Mononuclear cell (primary cell): ENCODE results near the gene ARHGEF16. TPM values are rescaled to one million over a fixed set of nuclear protein-coding genes. Genes with fewer than 3 reads are reported as not detected.

ENCODE experiments used
- H3K27me3 ChIP-seq: 2 replicates; pipeline ENCODE4 v1.6.0; 2011; ENCODE audit warnings: low read length, control low read depth; ENCODE audit not compliant: insufficient read depth
- H3K4me1 ChIP-seq: 2 replicates; pipeline ENCODE4 v1.5.1; 2011; ENCODE audit warnings: mild to moderate bottlenecking, low read length, control low read depth; ENCODE audit not compliant: insufficient read depth
- H3K4me3 ChIP-seq: 2 replicates; pipeline ENCODE4 v1.5.1; 2011; ENCODE audit warnings: mild to moderate bottlenecking, low read length, moderate library complexity
- H3K9me3 ChIP-seq: 2 replicates; pipeline ENCODE4 v1.5.1; 2011; ENCODE audit warnings: low read depth, mild to moderate bottlenecking, control low read depth, low read length
- total RNA-seq: library from RNA; depleted of rRNA; stranded (reverse); fragments of >200 nt; gene quantifications from one replicate; pipeline ENCODE4 v1.2.3, GENCODE V29; 2012

Gene ARHGEF16
- total RNA-seq, 1 donor: not detected

GRCh38 chr1:3440711-3441409 lies 13.6 kb upstream of the ARHGEF16 start:
- Histone ChIP-seq H3K4me1 (no peaks in the 10 kb centered on the region), H3K4me3 (no peak overlapping the region), H3K27me3 (no peaks in the 10 kb centered on the region), H3K9me3 (no peaks in the 10 kb centered on the region)

GRCh38 chr1:3441410-3441847 lies 13.0 kb upstream of the ARHGEF16 start:
- no peaks in the 10 kb centered on the region for H3K4me1 ChIP-seq
- H3K27me3 ChIP-seq: no peaks in the 10 kb centered on the region
- no peaks in the 10 kb centered on the region for H3K9me3 ChIP-seq
- H3K4me3 ChIP-seq: no peak overlapping the region

- no peak overlapping the region for H3K4me3 ChIP-seq
- no peaks in the 10 kb centered on the region for H3K27me3 ChIP-seq
- no peaks in the 10 kb centered on the region for H3K4me1 ChIP-seq
- no peaks in the 10 kb centered on the region for H3K9me3 ChIP-seq
These were observed 12.6 kb upstream of the ARHGEF16 start for GRCh38 chr1:3441880-3442279.

- no peaks in the 10 kb centered on the region for H3K4me1 ChIP-seq
- no peaks in the 10 kb centered on the region for H3K27me3 ChIP-seq
- H3K4me3 ChIP-seq: no peak overlapping the region
- H3K9me3 ChIP-seq: no peaks in the 10 kb centered on the region
These were observed 12.1 kb upstream of the ARHGEF16 start for GRCh38 chr1:3442331-3442730.

GRCh38 chr1:3442901-3443300 lies 11.6 kb upstream of the ARHGEF16 start:
- H3K4me1 ChIP-seq: no peaks in the 10 kb centered on the region
- no peaks in the 10 kb centered on the region for H3K9me3 ChIP-seq
- H3K4me3 ChIP-seq: no peak overlapping the region
- no peaks in the 10 kb centered on the region for H3K27me3 ChIP-seq

GRCh38 chr1:3443807-3444206 lies 10.7 kb upstream of the ARHGEF16 start:
- H3K9me3 ChIP-seq: no peaks in the 10 kb centered on the region
- no peak overlapping the region for H3K4me3 ChIP-seq
- H3K27me3 ChIP-seq: no peaks in the 10 kb centered on the region
- no peaks in the 10 kb centered on the region for H3K4me1 ChIP-seq

GRCh38 chr1:3444298-3444697 lies 10.2 kb upstream of the ARHGEF16 start:
- H3K4me3 ChIP-seq: no peak overlapping the region
- H3K27me3 ChIP-seq: no peaks in the 10 kb centered on the region
- H3K4me1 ChIP-seq: no peaks in the 10 kb centered on the region
- H3K9me3 ChIP-seq: no peaks in the 10 kb centered on the region

- no peaks in the 10 kb centered on the region for H3K4me1 ChIP-seq
- no peak overlapping the region for H3K4me3 ChIP-seq
- H3K9me3 ChIP-seq: no peaks in the 10 kb centered on the region
- no peaks in the 10 kb centered on the region for H3K27me3 ChIP-seq
These were observed 9.7 kb upstream of the ARHGEF16 start for GRCh38 chr1:3444736-3445135.

- Histone ChIP-seq H3K27me3 (peaks cover 8% of the 10 kb centered on the region), H3K9me3 (no peaks in the 10 kb centered on the region), H3K4me1 (peaks cover 9% of the 10 kb centered on the region), H3K4me3 (no peak overlapping the region)
These were observed 4.1 kb upstream of the ARHGEF16 start for GRCh38 chr1:3450202-3450863.

GRCh38 chr1:3450983-3451382 lies 3.5 kb upstream of the ARHGEF16 start:
- Histone ChIP-seq H3K27me3 (peaks cover 8% of the 10 kb centered on the region), H3K4me1 (peaks cover 9% of the 10 kb centered on the region), H3K4me3 (no peak overlapping the region), H3K9me3 (no peaks in the 10 kb centered on the region)

GRCh38 chr1:3451994-3452865 lies 2.2 kb upstream of the ARHGEF16 start:
- no peaks in the 10 kb centered on the region for H3K9me3 ChIP-seq
- no peak overlapping the region for H3K4me3 ChIP-seq
- peaks cover 8% of the 10 kb centered on the region for H3K27me3 ChIP-seq
- peaks cover 9% of the 10 kb centered on the region for H3K4me1 ChIP-seq

GRCh38 chr1:3452866-3453175 lies 1.6 kb upstream of the ARHGEF16 start:
- H3K9me3 ChIP-seq: no peaks in the 10 kb centered on the region
- peaks cover 9% of the 10 kb centered on the region for H3K4me1 ChIP-seq
- no peak overlapping the region for H3K4me3 ChIP-seq
- H3K27me3 ChIP-seq: peaks cover 8% of the 10 kb centered on the region

GRCh38 chr1:3453203-3453761 lies 1.2 kb upstream of the ARHGEF16 start:
- H3K4me1 ChIP-seq: peaks cover 9% of the 10 kb centered on the region
- H3K4me3 ChIP-seq: no peak overlapping the region
- peaks cover 8% of the 10 kb centered on the region for H3K27me3 ChIP-seq
- H3K9me3 ChIP-seq: no peaks in the 10 kb centered on the region

- Histone ChIP-seq H3K4me3 (no peak overlapping the region), H3K27me3 (peaks cover 8% of the 10 kb centered on the region), H3K9me3 (no peaks in the 10 kb centered on the region), H3K4me1 (peaks cover 9% of the 10 kb centered on the region)
These were observed 550 bp downstream of the ARHGEF16 start for GRCh38 chr1:3454811-3455618.
